IMR-90 (cell line): ENCODE data around the gene DYRK1A. TPM values are rescaled to one million over a fixed set of nuclear protein-coding genes. Genes with fewer than 3 reads are reported as not detected.

Experiments
- ATAC-seq: fragments of 200-7000 bp; cut with Tn5 transposase; 2 replicates; pipeline ENCODE4 v1.9.1; 2020; ENCODE audit warnings: low read depth, mild to moderate bottlenecking, moderate library complexity
- BruUV-seq: library from RNA; stranded (reverse); fragments of 400-500 nt; replicated peaks from 2 replicates; lab custom pipeline; 2021; lab: Mats Ljungman, UMichigan
- CTCF ChIA-PET: fragments of 300-600 bp; formaldehyde crosslinking; extraction: SDS; loops from one replicate; lab custom pipeline; 2021; ENCODE audit warnings: antibody characterized with exemption; lab: Yijun Ruan, JAX
- POLR2A ChIA-PET: fragments of 300-600 bp; sonication (Branson Sonifier 250); formaldehyde crosslinking; loops from one replicate; lab custom pipeline; 2022; ENCODE audit warnings: antibody characterized with exemption; ENCODE audit not compliant: unreplicated experiment; lab: Charles Lee
- DNase-seq: peaks from one replicate; pipeline ENCODE4 v3.0.0; 2013
- H2AFZ ChIP-seq: replicated peaks from 2 replicates; pipeline ENCODE3; 2013; ENCODE audit warnings: low read length, mild to moderate bottlenecking; ENCODE audit not compliant: poor library complexity
- H2AK5ac ChIP-seq: 2 replicates; pipeline ENCODE4 v1.6.1; 2013; ENCODE audit warnings: low read depth, low read length, inconsistent platforms
- H2AK9ac ChIP-seq: replicated peaks from 2 replicates; pipeline ENCODE3; 2013; ENCODE audit warnings: mild to moderate bottlenecking, low read depth, low read length, moderate library complexity; ENCODE audit not compliant: poor library complexity
- H2BK120ac ChIP-seq: 2 replicates; pipeline ENCODE4 v1.6.1; 2013; ENCODE audit warnings: low read depth, low read length, inconsistent platforms
- H2BK15ac ChIP-seq: 3 replicates; pipeline ENCODE4 v1.6.1; 2013; ENCODE audit warnings: low read depth, low read length, inconsistent platforms
- H2BK20ac ChIP-seq: 2 replicates; pipeline ENCODE4 v1.6.1; 2013; ENCODE audit warnings: low read depth, mild to moderate bottlenecking, inconsistent platforms, low read length, moderate library complexity
- H2BK5ac ChIP-seq: 2 replicates; pipeline ENCODE4 v1.6.1; 2013; ENCODE audit warnings: mild to moderate bottlenecking, low read depth, low read length, inconsistent platforms; ENCODE audit not compliant: poor library complexity, severe bottlenecking
- H3K14ac ChIP-seq: replicated peaks from 2 replicates; pipeline ENCODE4 v1.6.1; 2013; ENCODE audit warnings: low read depth, low read length, inconsistent platforms
- H3K18ac ChIP-seq: 2 replicates; pipeline ENCODE4 v1.6.1; 2013; ENCODE audit warnings: low read depth, low read length, control low read depth
- H3K23ac ChIP-seq: 2 replicates; pipeline ENCODE4 v1.6.1; 2013; ENCODE audit warnings: low read depth, low read length, inconsistent platforms
- H3K27ac ChIP-seq: 2 replicates; pipeline ENCODE4 v1.5.1; 2013; ENCODE audit warnings: mild to moderate bottlenecking, control low read depth, low read length; ENCODE audit not compliant: insufficient read depth
- H3K27me3 ChIP-seq: 2 replicates; pipeline ENCODE4 v1.6.1; 2013; ENCODE audit warnings: low read length; ENCODE audit not compliant: control insufficient read depth, insufficient read depth
- H3K36me3 ChIP-seq: 2 replicates; pipeline ENCODE4 v1.6.1; 2013; ENCODE audit warnings: low read length, mixed read lengths; ENCODE audit not compliant: control insufficient read depth, insufficient read depth
- H3K4ac ChIP-seq: 2 replicates; pipeline ENCODE4 v1.6.1; 2013; ENCODE audit warnings: low read depth, low read length, inconsistent platforms
- H3K4me1 ChIP-seq: 2 replicates; pipeline ENCODE4 v1.6.1; 2013; ENCODE audit warnings: low read length, mixed read lengths; ENCODE audit not compliant: control insufficient read depth, insufficient read depth
- H3K4me2 ChIP-seq: 2 replicates; pipeline ENCODE4 v1.6.1; 2013; ENCODE audit warnings: low read depth, mild to moderate bottlenecking, control low read depth, low read length, moderate library complexity
- H3K4me3 ChIP-seq: 2 replicates; pipeline ENCODE4 v1.5.1; 2013; ENCODE audit warnings: low read depth, mild to moderate bottlenecking, control low read depth, low read length, moderate library complexity; ENCODE audit not compliant: insufficient read depth
- H3K56ac ChIP-seq: 2 replicates; pipeline ENCODE4 v1.6.1; 2013; ENCODE audit warnings: low read length, inconsistent platforms; ENCODE audit not compliant: insufficient read depth; ENCODE audit errors: extremely low read depth
- H3K79me1 ChIP-seq, 2 experiments: 2 replicates each; pipeline ENCODE4 v1.6.1; 2013; ENCODE audit warnings: low read length in 2 of 2, inconsistent platforms in 1 of 2, low read depth in 1 of 2
- H3K9ac ChIP-seq: 2 replicates; pipeline ENCODE4 v1.6.1; 2013; ENCODE audit warnings: low read depth, low read length, control low read depth
- H3K9me1 ChIP-seq: 2 replicates; pipeline ENCODE4 v1.6.1; 2013; ENCODE audit warnings: low read length, inconsistent platforms; ENCODE audit not compliant: insufficient read depth
- H3K9me3 ChIP-seq: 2 replicates; pipeline ENCODE4 v1.6.1; 2013; ENCODE audit warnings: low read length; ENCODE audit not compliant: control insufficient read depth, insufficient read depth
- H4K20me1 ChIP-seq: 2 replicates; pipeline ENCODE4 v1.6.1; 2013; ENCODE audit warnings: low read length, inconsistent platforms; ENCODE audit not compliant: insufficient read depth
- H4K5ac ChIP-seq: 2 replicates; pipeline ENCODE4 v1.6.1; 2013; ENCODE audit warnings: mild to moderate bottlenecking, low read depth, low read length, control low read depth
- H4K8ac ChIP-seq, 2 experiments: 2 replicates each; pipeline ENCODE4 v1.6.1; 2013; ENCODE audit warnings: low read depth in 2 of 2, low read length in 2 of 2, control low read depth in 1 of 2, inconsistent platforms in 1 of 2
- H4K91ac ChIP-seq: 2 replicates; pipeline ENCODE4 v1.6.1; 2013; ENCODE audit warnings: low read depth, low read length, inconsistent platforms; ENCODE audit not compliant: insufficient read depth
- FOS ChIP-seq: fragments of 150-350 bp; IDR thresholded peaks from 2 replicates; pipeline ENCODE4 v1.6.1; 2016; ENCODE audit warnings: low read depth, low read length
- MAZ ChIP-seq: IDR thresholded peaks from 2 replicates; pipeline ENCODE4 v1.6.1; 2012; ENCODE audit warnings: low read depth, mild to moderate bottlenecking, low read length, improper control_type of control experiment, moderate library complexity, borderline replicate concordance
- RCOR1 ChIP-seq: IDR thresholded peaks from 2 replicates; pipeline ENCODE4 v1.6.1; 2012; ENCODE audit warnings: mild to moderate bottlenecking, low read length, improper control_type of control experiment; ENCODE audit not compliant: insufficient replicate concordance
- SMC3 ChIP-seq: fragments of 150-350 bp; IDR thresholded peaks from 2 replicates; pipeline ENCODE4 v1.6.1; 2016; ENCODE audit warnings: low read depth, mild to moderate bottlenecking, antibody characterized with exemption, low read length, moderate library complexity
- USF2 ChIP-seq: fragments of 150-350 bp; IDR thresholded peaks from 2 replicates; pipeline ENCODE4 v1.6.1; 2017; ENCODE audit warnings: mild to moderate bottlenecking, antibody characterized with exemption, low read length, low read depth
- dilution Hi-C: fragments of 300-500 bp; cut with HindIII; formaldehyde crosslinking; loops from one replicate; pipeline ENCODE4 v1.14.3; 2018; ENCODE audit warnings: low sequenced_read_pairs; ENCODE audit not compliant: unreplicated experiment
- in situ Hi-C: fragments of 300-500 bp; cut with MboI; formaldehyde crosslinking; loops from 3 replicates; pipeline ENCODE4 v1.14.3; 2019; ENCODE audit warnings: low sequenced_read_pairs, inconsistent platforms, mixed read lengths
- intact Hi-C: fragments of 100-400 bp; cut with micrococcal nuclease; formaldehyde crosslinking; loops from 2 replicates; pipeline ENCODE4 v1.10.0; 2022
- polyA plus RNA-seq, 3 experiments: library from polyadenylated mRNA; depleted of rRNA; stranded (reverse); fragments of >200 nt; gene quantifications; 2 replicates each; pipeline ENCODE4 v1.2.3, GENCODE V29; 2012; ENCODE audit warnings: low replicate concordance in 1 of 3
- total RNA-seq: library from RNA; depleted of rRNA; stranded (reverse); fragments of >200 nt; gene quantifications from 2 replicates; pipeline ENCODE4 v1.2.3, GENCODE V29; 2012

The DYRK1A gene
- total and polyA plus RNA-seq, 2 of the 4 experiments (the other 2 are of a cell fraction), result 18.6 to 50.5 TPM

GRCh38 chr21:37350472-37350871, 16.1 kb upstream of the DYRK1A start:
- Histone ChIP-seq H3K36me3 (no peaks in the 10 kb centered on the region), H3K9ac (no peak overlapping the region), H3K79me1 (no peaks in the 10 kb centered on the region), H3K14ac (no peak overlapping the region), H3K4me2 (no peak overlapping the region), H4K20me1 (no peaks in the 10 kb centered on the region), H4K91ac (no peak overlapping the region), H2AK9ac (no peak overlapping the region), H3K9me1 (no peaks in the 10 kb centered on the region), H4K5ac (no peak overlapping the region), H2BK15ac (no peak overlapping the region), H2AK5ac (no peak overlapping the region), H2BK5ac (no peak overlapping the region), H3K27me3 (no peaks in the 10 kb centered on the region), H3K18ac (no peak overlapping the region), H2BK20ac (no peak overlapping the region), H4K8ac (no peak overlapping the region), H3K4ac (no peak overlapping the region), H3K9me3 (peaks cover 5% of the 10 kb centered on the region; the same call in 1 of the 2 replicates), H3K27ac (no peak overlapping the region), H3K23ac (no peak overlapping the region), H2BK120ac (no peak overlapping the region), H2AFZ (no peak overlapping the region), H3K4me3 (no peak overlapping the region), H3K4me1 (no peaks in the 10 kb centered on the region), H3K56ac (no peak overlapping the region)
- dilution Hi-C loops (no loop called here), intact Hi-C loops (no loop called here), in situ Hi-C loops (no loop called here)
- POLR2A ChIA-PET, result no interaction called here
- TF ChIP-seq RCOR1 (no peak), USF2 (no peak), SMC3 (no peak), FOS (no peak), MAZ (no peak)
- no peak for DNase-seq
- BruUV-seq, result no TSS peak
- ATAC-seq, result no peak
- CTCF ChIA-PET, result interaction anchor here (0.8 kb wide), 1 partner anchor 15 kb away, joined by 3 read pairs; no protein-coding TSS in a partner anchor
